ENCODE data around the gene PPM1H. TPM values are rescaled to one million over a fixed set of nuclear protein-coding genes. Genes with fewer than 3 reads are reported as not detected.

PPM1H gene
- total and polyA plus RNA-seq, 10 of the 15 experiments (the other 5 are each of a cell fraction or from before 2014, with no cell fraction given) = 0.11 to 0.83 (median 0.49) TPM

DNA sequence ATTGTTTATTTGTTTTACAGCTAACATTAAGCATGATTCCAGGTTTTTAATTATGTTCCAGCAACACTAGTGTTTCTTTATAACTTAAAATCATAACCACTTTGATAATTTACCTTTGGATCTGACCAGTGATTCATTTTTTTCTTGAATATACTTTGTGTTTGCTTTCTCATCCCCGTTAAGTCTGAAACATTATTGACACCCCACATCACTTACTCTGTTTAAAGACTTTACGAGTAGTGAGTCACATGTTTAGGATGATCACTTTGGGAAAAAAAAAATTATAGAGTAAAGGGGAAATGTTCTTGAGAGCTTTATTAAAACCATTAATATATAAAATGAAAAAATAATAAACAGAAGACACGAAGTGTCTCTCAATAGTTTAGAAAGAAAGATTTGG lies 336.1 kb downstream of the PPM1H start (continued):
- TF ChIP-seq, protein P1, sequence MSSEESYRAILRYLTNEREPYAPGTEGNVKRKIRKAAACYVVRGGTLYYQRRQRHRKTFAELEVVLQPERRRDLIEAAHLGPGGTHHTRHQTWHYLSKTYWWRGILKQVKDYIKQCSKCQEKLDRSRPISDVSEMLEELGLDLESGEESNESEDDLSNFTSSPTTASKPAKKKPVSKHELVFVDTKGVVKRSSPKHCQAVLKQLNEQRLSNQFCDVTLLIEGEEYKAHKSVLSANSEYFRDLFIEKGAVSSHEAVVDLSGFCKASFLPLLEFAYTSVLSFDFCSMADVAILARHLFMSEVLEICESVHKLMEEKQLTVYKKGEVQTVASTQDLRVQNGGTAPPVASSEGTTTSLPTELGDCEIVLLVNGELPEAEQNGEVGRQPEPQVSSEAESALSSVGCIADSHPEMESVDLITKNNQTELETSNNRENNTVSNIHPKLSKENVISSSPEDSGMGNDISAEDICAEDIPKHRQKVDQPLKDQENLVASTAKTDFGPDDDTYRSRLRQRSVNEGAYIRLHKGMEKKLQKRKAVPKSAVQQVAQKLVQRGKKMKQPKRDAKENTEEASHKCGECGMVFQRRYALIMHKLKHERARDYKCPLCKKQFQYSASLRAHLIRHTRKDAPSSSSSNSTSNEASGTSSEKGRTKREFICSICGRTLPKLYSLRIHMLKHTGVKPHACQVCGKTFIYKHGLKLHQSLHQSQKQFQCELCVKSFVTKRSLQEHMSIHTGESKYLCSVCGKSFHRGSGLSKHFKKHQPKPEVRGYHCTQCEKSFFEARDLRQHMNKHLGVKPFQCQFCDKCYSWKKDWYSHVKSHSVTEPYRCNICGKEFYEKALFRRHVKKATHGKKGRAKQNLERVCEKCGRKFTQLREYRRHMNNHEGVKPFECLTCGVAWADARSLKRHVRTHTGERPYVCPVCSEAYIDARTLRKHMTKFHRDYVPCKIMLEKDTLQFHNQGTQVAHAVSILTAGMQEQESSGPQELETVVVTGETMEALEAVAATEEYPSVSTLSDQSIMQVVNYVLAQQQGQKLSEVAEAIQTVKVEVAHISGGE (CRISPR knock-in tag; IDR thresholded peaks at IDR 0.05) = no peak
- TF ChIP-seq GABPA (IDR thresholded peaks at IDR 0.05; ENCODE audit: low read depth) (no peak), STAT1 (conservative IDR thresholded peaks at IDR 0.05) (no peak)
- TF ChIP-seq, protein P2, sequence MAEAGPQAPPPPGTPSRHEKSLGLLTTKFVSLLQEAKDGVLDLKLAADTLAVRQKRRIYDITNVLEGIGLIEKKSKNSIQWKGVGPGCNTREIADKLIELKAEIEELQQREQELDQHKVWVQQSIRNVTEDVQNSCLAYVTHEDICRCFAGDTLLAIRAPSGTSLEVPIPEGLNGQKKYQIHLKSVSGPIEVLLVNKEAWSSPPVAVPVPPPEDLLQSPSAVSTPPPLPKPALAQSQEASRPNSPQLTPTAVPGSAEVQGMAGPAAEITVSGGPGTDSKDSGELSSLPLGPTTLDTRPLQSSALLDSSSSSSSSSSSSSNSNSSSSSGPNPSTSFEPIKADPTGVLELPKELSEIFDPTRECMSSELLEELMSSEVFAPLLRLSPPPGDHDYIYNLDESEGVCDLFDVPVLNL (IDR thresholded peaks at IDR 0.05; ENCODE audit: low read depth, low read length) = no peak

DNA sequence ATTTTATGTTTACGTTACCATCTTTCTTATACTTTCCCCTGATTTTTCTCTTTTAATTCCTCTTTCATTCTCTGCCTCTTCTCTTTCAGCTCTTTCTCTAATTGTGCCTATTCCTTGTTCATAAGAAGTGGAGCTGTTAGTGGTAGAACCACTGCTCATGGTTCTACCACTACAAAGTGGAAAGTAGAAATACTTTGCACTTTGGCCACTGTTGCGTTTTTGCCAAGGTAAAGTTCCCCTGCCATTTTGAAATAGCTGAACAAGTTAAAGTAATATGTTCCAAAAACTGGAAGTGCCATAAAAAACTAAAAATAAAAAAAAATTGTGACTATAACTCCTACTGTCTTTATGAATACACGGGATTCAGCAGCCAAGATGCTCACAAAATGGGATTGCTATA lies 337.7 kb downstream of the PPM1H start:
- ChIA-PET CTCF (interaction anchor here (1.3 kb wide), 1 partner anchor 22 kb away, joined by 3 read pairs; no protein-coding TSS in a partner anchor), RAD21 (ENCODE audit: unreplicated experiment) (no interaction called here), SMC1A (ENCODE audit: uncharacterized antibody, unreplicated experiment) (interaction anchor here (0.8 to 1.2 kb wide), 2 partner anchors 23 to 197 kb away, joined by 3 to 4 read pairs; no protein-coding TSS in a partner anchor), POLR2A (no interaction called here)
- in situ Hi-C loops (cut with MboI) = no loop called here
- Histone ChIP-seq H4K20me1 (ENCODE audit: control insufficient read depth, insufficient read depth) (no peaks in the 10 kb centered on the region), H3K79me2 (ENCODE audit: control insufficient read depth, insufficient read depth, low read length) (no peaks in the 10 kb centered on the region), H3K9ac (ENCODE audit: control insufficient read depth, insufficient read depth, low read length) (no peak overlapping the region), H3K27me3 (replicated peaks in 1 of 2; ENCODE audit: control insufficient read depth in 2 of 2, insufficient read depth in 2 of 2, low read length in 1 of 2) (no peaks in the 10 kb centered on the region), H3K4me3 (no peak overlapping the region), H3K9me3 (replicated peaks; ENCODE audit: control insufficient read depth, insufficient read depth, low read length) (no peaks in the 10 kb centered on the region), H3K27ac (ENCODE audit: control insufficient read depth, insufficient read depth) (no peak overlapping the region), H2AFZ (ENCODE audit: control insufficient read depth, low read depth, low read length) (no peak overlapping the region), H3K4me1 (ENCODE audit: control insufficient read depth, insufficient read depth, low read length) (peaks cover 12% of the 10 kb centered on the region; the same call in 1 of the 2 replicates), H3K36me3 (ENCODE audit: control insufficient read depth in 2 of 2, insufficient read depth in 2 of 2, low read length in 1 of 2) (0 out of 4 replicates have a peak, but pooled peaks cover 0 to 5% of the 10 kb centered on the region in 2 experiments), H3K4me2 (ENCODE audit: control insufficient read depth, insufficient read depth) (no peak overlapping the region)
- no TSS peak for BruUV-seq (replicated peaks)
- 96% methylated on average over 3 of the region's 3 CpGs for WGBS (ENCODE audit: insufficient coverage, insufficient replicate concordance, low lambda C conversion rate, missing lambda C conversion rate)
- DNase-seq (ENCODE audit: low read depth, low spot score) (no peak), ATAC-seq (no peak), FAIRE-seq (no peak)
- no peak for TF ChIP-seq MEF2A (IDR thresholded peaks at IDR 0.05; ENCODE audit: insufficient read depth, low read depth, low read length)
- no peak for TF ChIP-seq ATF7 (IDR thresholded peaks at IDR 0.05; ENCODE audit: low read depth)
- TF ChIP-seq POLR2AphosphoS2 (IDR thresholded peaks at IDR 0.05; ENCODE audit: low read depth, low read length) = no peak
- TF ChIP-seq, protein P3, sequence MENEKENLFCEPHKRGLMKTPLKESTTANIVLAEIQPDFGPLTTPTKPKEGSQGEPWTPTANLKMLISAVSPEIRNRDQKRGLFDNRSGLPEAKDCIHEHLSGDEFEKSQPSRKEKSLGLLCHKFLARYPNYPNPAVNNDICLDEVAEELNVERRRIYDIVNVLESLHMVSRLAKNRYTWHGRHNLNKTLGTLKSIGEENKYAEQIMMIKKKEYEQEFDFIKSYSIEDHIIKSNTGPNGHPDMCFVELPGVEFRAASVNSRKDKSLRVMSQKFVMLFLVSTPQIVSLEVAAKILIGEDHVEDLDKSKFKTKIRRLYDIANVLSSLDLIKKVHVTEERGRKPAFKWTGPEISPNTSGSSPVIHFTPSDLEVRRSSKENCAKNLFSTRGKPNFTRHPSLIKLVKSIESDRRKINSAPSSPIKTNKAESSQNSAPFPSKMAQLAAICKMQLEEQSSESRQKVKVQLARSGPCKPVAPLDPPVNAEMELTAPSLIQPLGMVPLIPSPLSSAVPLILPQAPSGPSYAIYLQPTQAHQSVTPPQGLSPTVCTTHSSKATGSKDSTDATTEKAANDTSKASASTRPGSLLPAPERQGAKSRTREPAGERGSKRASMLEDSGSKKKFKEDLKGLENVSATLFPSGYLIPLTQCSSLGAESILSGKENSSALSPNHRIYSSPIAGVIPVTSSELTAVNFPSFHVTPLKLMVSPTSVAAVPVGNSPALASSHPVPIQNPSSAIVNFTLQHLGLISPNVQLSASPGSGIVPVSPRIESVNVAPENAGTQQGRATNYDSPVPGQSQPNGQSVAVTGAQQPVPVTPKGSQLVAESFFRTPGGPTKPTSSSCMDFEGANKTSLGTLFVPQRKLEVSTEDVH (IDR thresholded peaks at IDR 0.05; ENCODE audit: low read depth, partially characterized antibody) = no peak
- TF ChIP-seq CREM (IDR thresholded peaks at IDR 0.05; ENCODE audit: low read depth) = no peak
- TF ChIP-seq MYC (IDR thresholded peaks at IDR 0.05; ENCODE audit: insufficient read depth, insufficient read length, insufficient replicate concordance, low read length, severe bottlenecking) = no peak
- TF ChIP-seq, protein P4, sequence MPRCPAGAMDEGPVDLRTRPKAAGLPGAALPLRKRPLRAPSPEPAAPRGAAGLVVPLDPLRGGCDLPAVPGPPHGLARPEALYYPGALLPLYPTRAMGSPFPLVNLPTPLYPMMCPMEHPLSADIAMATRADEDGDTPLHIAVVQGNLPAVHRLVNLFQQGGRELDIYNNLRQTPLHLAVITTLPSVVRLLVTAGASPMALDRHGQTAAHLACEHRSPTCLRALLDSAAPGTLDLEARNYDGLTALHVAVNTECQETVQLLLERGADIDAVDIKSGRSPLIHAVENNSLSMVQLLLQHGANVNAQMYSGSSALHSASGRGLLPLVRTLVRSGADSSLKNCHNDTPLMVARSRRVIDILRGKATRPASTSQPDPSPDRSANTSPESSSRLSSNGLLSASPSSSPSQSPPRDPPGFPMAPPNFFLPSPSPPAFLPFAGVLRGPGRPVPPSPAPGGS (IDR thresholded peaks at IDR 0.05; ENCODE audit: borderline replicate concordance, insufficient read depth, low read depth, low read length, poor library complexity, severe bottlenecking) = no peak
- no peak for TF ChIP-seq NRF1 (conservative IDR thresholded peaks at IDR 0.05; ENCODE audit: low read depth, low read length)
- TF ChIP-seq IKZF2 (IDR thresholded peaks at IDR 0.05) = no peak
- TF ChIP-seq CREB1 (IDR thresholded peaks at IDR 0.05; ENCODE audit: low read depth) = no peak
- no peak for TF ChIP-seq IRF4 (IDR thresholded peaks at IDR 0.05; ENCODE audit: low read depth, low read length)
- intact Hi-C loops (cut with micrococcal nuclease; ENCODE audit: unreplicated experiment) = no loop called here

All from GM12878 (cell line).